ENCODE results near the gene MGLL.

- TF ChIP-seq GATA3 (IDR thresholded peaks at IDR 0.05; ENCODE audit: low read depth, low read length) (no peak), GATA2 (IDR thresholded peaks at IDR 0.05; ENCODE audit: low read depth, low read length) (no peak)
These were observed 61.4 kb downstream of the MGLL start for GRCh38 chr3:127760791-127761440.
